Fibroblast of villous mesenchyme (primary cell): Measurements from ENCODE around the gene RALGPS1. TPM values are rescaled to one million over a fixed set of nuclear protein-coding genes. Genes with fewer than 3 reads are reported as not detected.
A peak's percentile ranks its signal among the peaks of the same experiment; 100 is the strongest.

Experiments
- DNase-seq: peaks from one replicate; pipeline ENCODE4 v3.0.0-alpha.2; 2010; ENCODE audit warnings: low read depth
- H3K4me3 ChIP-seq: 2 replicates; pipeline ENCODE4 v1.5.1; 2011; ENCODE audit warnings: low read depth, mild to moderate bottlenecking, low read length
- CTCF ChIP-seq: IDR thresholded peaks from 2 replicates; pipeline ENCODE4 v1.5.1; 2012; ENCODE audit warnings: low read depth, mild to moderate bottlenecking, low read length; ENCODE audit not compliant: insufficient read depth
- total RNA-seq: library from RNA; depleted of rRNA; stranded (reverse); fragments of >200 nt; gene quantifications from 2 replicates; pipeline ENCODE4 v1.2.3, GENCODE V29; 2012

The RALGPS1 gene
- 1.6 and 2.6 TPM in 2 replicates for total RNA-seq

GRCh38 chr9:126914458-126915280 is at the start of gene RALGPS1:
Gene RALGPS1 (plus strand): TSS chr9:126914782. CDS start chr9:126962290, 47,508 bp downstream.
- TF ChIP-seq CTCF: no peak
- peak within 1 kb of the TSS; percentile 43 for H3K4me3 ChIP-seq
- DNase-seq: peak; percentile 95

GRCh38 chr9:126869368-126869767 is 45.2 kb upstream of the RALGPS1 start:
- no peak for DNase-seq
- TF ChIP-seq CTCF: no peak
- H3K4me3 ChIP-seq: no peak overlapping the region

- H3K4me3 ChIP-seq: no peak overlapping the region
- TF ChIP-seq CTCF: no peak
- DNase-seq: no peak
Measured at GRCh38 chr9:126872516-126872915, 42.1 kb upstream of the RALGPS1 start.

GRCh38 chr9:126874546-126875314 is 39.9 kb upstream of the RALGPS1 start:
- TF ChIP-seq CTCF: no peak
- no peak for DNase-seq
- no peak overlapping the region for H3K4me3 ChIP-seq

GRCh38 chr9:126875756-126876510 is 38.6 kb upstream of the RALGPS1 start:
- DNase-seq: no peak
- no peak for TF ChIP-seq CTCF
- H3K4me3 ChIP-seq: no peak overlapping the region

GRCh38 chr9:126876531-126876930 is 38.1 kb upstream of the RALGPS1 start:
- DNase-seq: no peak
- H3K4me3 ChIP-seq: no peak overlapping the region
- TF ChIP-seq CTCF: no peak
